ENCODE data around the gene CCDC7. TPM values are rescaled to one million over a fixed set of nuclear protein-coding genes. Genes with fewer than 3 reads are reported as not detected.

The CCDC7 gene
- total RNA-seq, 1 donor from 2014 or later = 2.3 TPM

- no peak for TF ChIP-seq EZH2 (IDR thresholded peaks at IDR 0.05; ENCODE audit: insufficient read depth, low read length)
- no peak for TF ChIP-seq CTCF (IDR thresholded peaks at IDR 0.05; ENCODE audit: insufficient read depth, low read depth, low read length)
- no peak overlapping the region for H2AFZ ChIP-seq (ENCODE audit: low read depth, low read length)
- no peak overlapping the region for H3K9ac ChIP-seq (ENCODE audit: low read length)
- peaks cover 8% of the 10 kb centered on the region for H3K9me3 Mint-ChIP-seq (ENCODE audit: unreplicated experiment)
- H3K36me3 Mint-ChIP-seq (ENCODE audit: low read depth, unreplicated experiment) = no peaks in the 10 kb centered on the region
- H3K9me3 ChIP-seq (ENCODE audit: insufficient read depth, low read depth, low read length) = peaks cover 3% of the 10 kb centered on the region
- no peaks in the 10 kb centered on the region for H4K20me1 ChIP-seq (ENCODE audit: insufficient read depth, low read length)
- FAIRE-seq = no peak
- peaks cover 13% of the 10 kb centered on the region for H3K27me3 Mint-ChIP-seq (ENCODE audit: low read depth, unreplicated experiment)
- H3K79me2 ChIP-seq (ENCODE audit: insufficient read depth, low read length) = no peaks in the 10 kb centered on the region
- no peak overlapping the region for H3K4me3 Mint-ChIP-seq (ENCODE audit: unreplicated experiment)
- no peak overlapping the region for H3K27ac ChIP-seq (ENCODE audit: low read depth, low read length)
- no peak overlapping the region for H3K27ac Mint-ChIP-seq (ENCODE audit: unreplicated experiment)
- H3K4me3 ChIP-seq (ENCODE audit: insufficient read depth, low read depth, low read length) = no peak overlapping the region
- no peaks in the 10 kb centered on the region for H3K4me1 ChIP-seq (ENCODE audit: insufficient read depth, low read length)
- H3K27me3 ChIP-seq (ENCODE audit: insufficient read depth, low read length) = no peaks in the 10 kb centered on the region
- DNase-seq (ENCODE audit: low read depth) = no peak
- no peaks in the 10 kb centered on the region for H3K4me1 Mint-ChIP-seq (ENCODE audit: low read depth, unreplicated experiment)
- no peaks in the 10 kb centered on the region for H3K36me3 ChIP-seq (ENCODE audit: insufficient read depth, low read length)
- no peak overlapping the region for H3K4me2 ChIP-seq (ENCODE audit: low read length)
Measured at GRCh38 chr10:32436215-32436614, 9.7 kb upstream of the CCDC7 start.

GRCh38 chr10:32437334-32437733, 8.6 kb upstream of the CCDC7 start:
- FAIRE-seq (no peak), DNase-seq (ENCODE audit: low read depth) (no peak)
- Histone ChIP-seq H3K79me2 (ENCODE audit: insufficient read depth, low read length) (no peaks in the 10 kb centered on the region), H3K4me1 (ENCODE audit: insufficient read depth, low read length) (no peaks in the 10 kb centered on the region), H3K4me2 (ENCODE audit: low read length) (no peak overlapping the region), H4K20me1 (ENCODE audit: insufficient read depth, low read length) (no peaks in the 10 kb centered on the region), H3K9me3 (ENCODE audit: insufficient read depth, low read depth, low read length) (peaks cover 3% of the 10 kb centered on the region), H2AFZ (ENCODE audit: low read depth, low read length) (no peak overlapping the region), H3K36me3 (ENCODE audit: insufficient read depth, low read length) (no peaks in the 10 kb centered on the region), H3K27ac (ENCODE audit: low read depth, low read length) (no peak overlapping the region), H3K27me3 (ENCODE audit: insufficient read depth, low read length) (no peaks in the 10 kb centered on the region), H3K9ac (ENCODE audit: low read length) (no peak overlapping the region), H3K4me3 (ENCODE audit: insufficient read depth, low read depth, low read length) (no peak overlapping the region)
- H3K4me1 Mint-ChIP-seq (ENCODE audit: low read depth, unreplicated experiment) = no peaks in the 10 kb centered on the region
- H3K27me3 Mint-ChIP-seq (ENCODE audit: low read depth, unreplicated experiment) = peaks cover 13% of the 10 kb centered on the region
- no peak overlapping the region for H3K27ac Mint-ChIP-seq (ENCODE audit: unreplicated experiment)
- H3K4me3 Mint-ChIP-seq (ENCODE audit: unreplicated experiment) = no peak overlapping the region
- TF ChIP-seq EZH2 (IDR thresholded peaks at IDR 0.05; ENCODE audit: insufficient read depth, low read length) (no peak), CTCF (IDR thresholded peaks at IDR 0.05; ENCODE audit: insufficient read depth, low read depth, low read length) (no peak)
- H3K36me3 Mint-ChIP-seq (ENCODE audit: low read depth, unreplicated experiment) = no peaks in the 10 kb centered on the region
- H3K9me3 Mint-ChIP-seq (ENCODE audit: unreplicated experiment) = peaks cover 8% of the 10 kb centered on the region

- H3K9me3 Mint-ChIP-seq (ENCODE audit: unreplicated experiment) = no peaks in the 10 kb centered on the region
- Histone ChIP-seq H3K27me3 (ENCODE audit: insufficient read depth, low read length) (no peaks in the 10 kb centered on the region), H3K9ac (ENCODE audit: low read length) (no peak overlapping the region), H3K4me1 (ENCODE audit: insufficient read depth, low read length) (peaks cover 6% of the 10 kb centered on the region), H2AFZ (ENCODE audit: low read depth, low read length) (no peak overlapping the region), H4K20me1 (ENCODE audit: insufficient read depth, low read length) (no peaks in the 10 kb centered on the region), H3K27ac (ENCODE audit: low read depth, low read length) (no peak overlapping the region), H3K36me3 (ENCODE audit: insufficient read depth, low read length) (no peaks in the 10 kb centered on the region), H3K4me3 (ENCODE audit: insufficient read depth, low read depth, low read length) (no peak overlapping the region), H3K4me2 (ENCODE audit: low read length) (peak overlapping the region; percentile 89), H3K79me2 (ENCODE audit: insufficient read depth, low read length) (peaks cover 12% of the 10 kb centered on the region), H3K9me3 (ENCODE audit: insufficient read depth, low read depth, low read length) (no peaks in the 10 kb centered on the region)
- no peaks in the 10 kb centered on the region for H3K36me3 Mint-ChIP-seq (ENCODE audit: low read depth, unreplicated experiment)
- peaks cover 3% of the 10 kb centered on the region for H3K27me3 Mint-ChIP-seq (ENCODE audit: low read depth, unreplicated experiment)
- peak overlapping the region; percentile 92 for H3K4me3 Mint-ChIP-seq (ENCODE audit: unreplicated experiment)
- H3K4me1 Mint-ChIP-seq (ENCODE audit: low read depth, unreplicated experiment) = no peaks in the 10 kb centered on the region
- DNase-seq (ENCODE audit: low read depth) (no peak), FAIRE-seq (no peak)
- no peak for TF ChIP-seq EZH2 (IDR thresholded peaks at IDR 0.05; ENCODE audit: insufficient read depth, low read length)
- TF ChIP-seq CTCF (IDR thresholded peaks at IDR 0.05; ENCODE audit: insufficient read depth, low read depth, low read length) = no peak
- H3K27ac Mint-ChIP-seq (ENCODE audit: unreplicated experiment) = no peak overlapping the region
Measured at GRCh38 chr10:32445036-32445435, 904 bp upstream of the CCDC7 start.
